Activated naive CD8-positive, alpha-beta T cell treated with anti-CD3 and anti-CD28 coated beads for 36 hours (primary cell): ENCODE results near the gene LDLRAD1. TPM values are rescaled to one million over a fixed set of nuclear protein-coding genes. Genes with fewer than 3 reads are reported as not detected.
"Not testable (repeated sequence)": the region's sequence is repeated elsewhere in the genome, so short reads cannot be mapped to it uniquely, and the experiment has no call there.

ENCODE experiments used
- DNase-seq: peaks from one replicate; pipeline ENCODE4 v3.0.0; 2021
- H3K27ac Mint-ChIP-seq: one replicate; pipeline ENCODE4 v1.8.0; 2022; ENCODE audit warnings: mild to moderate bottlenecking, moderate library complexity, mixed read lengths
- H3K27me3 Mint-ChIP-seq: one replicate; pipeline ENCODE4 v1.8.0; 2022; ENCODE audit warnings: mild to moderate bottlenecking, mixed read lengths
- H3K36me3 Mint-ChIP-seq: one replicate; pipeline ENCODE4 v1.8.0; 2021; ENCODE audit warnings: mild to moderate bottlenecking, mixed read lengths
- H3K4me1 Mint-ChIP-seq: one replicate; pipeline ENCODE4 v1.8.0; 2021; ENCODE audit warnings: mixed read lengths
- H3K4me3 Mint-ChIP-seq: one replicate; pipeline ENCODE4 v1.8.0; 2022; ENCODE audit warnings: mild to moderate bottlenecking, moderate library complexity, mixed read lengths
- H3K9me3 Mint-ChIP-seq: one replicate; pipeline ENCODE4 v1.8.0; 2022; ENCODE audit warnings: mixed read lengths
- total RNA-seq, 2 experiments: library from RNA; stranded (reverse); gene quantifications; one replicate each; pipeline ENCODE4 v1.2.3, GENCODE V29; 2021

The LDLRAD1 gene
- total RNA-seq, 2 experiments from 2014 or later: not detected

DNA sequence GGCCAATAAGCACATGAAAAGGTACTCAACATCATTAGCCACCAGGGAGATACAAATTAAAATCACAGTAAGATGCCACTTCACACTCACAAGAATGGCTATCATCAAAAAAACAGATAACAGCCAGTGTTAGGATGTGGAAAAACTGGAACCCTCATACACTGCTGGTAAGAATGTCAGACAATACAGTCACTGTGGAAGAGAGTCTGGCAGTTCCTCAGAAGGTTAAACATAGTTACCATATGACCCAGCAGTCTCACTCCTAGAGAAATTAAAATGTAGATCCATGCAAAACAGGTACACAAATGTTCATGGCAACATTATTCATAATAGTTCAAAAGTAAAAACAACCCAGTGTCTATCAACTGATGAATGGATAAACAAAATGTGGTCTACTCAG lies 33.3 kb downstream of the LDLRAD1 start:
- Mint-ChIP-seq H3K9me3 (peaks cover 1% of the 10 kb centered on the region), H3K27me3 (peaks cover 5% of the 10 kb centered on the region)

DNA sequence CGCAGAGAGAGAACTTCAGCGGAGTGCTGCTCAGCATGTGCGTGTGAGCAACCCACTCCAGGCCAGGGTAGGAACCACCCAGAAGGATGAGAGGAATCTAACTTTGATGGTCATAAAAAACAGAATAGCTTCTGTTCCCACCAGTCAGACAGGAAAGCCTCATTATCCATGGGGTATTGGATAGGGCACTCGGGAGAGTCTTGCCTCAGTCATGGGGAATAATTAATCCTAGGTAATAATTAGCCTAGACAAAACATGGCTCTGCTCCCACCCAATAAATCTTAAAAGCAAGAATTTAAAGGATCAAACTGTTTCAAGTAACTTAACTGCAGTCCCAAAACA lies 35.3 kb downstream of the LDLRAD1 start:
- H3K4me1 Mint-ChIP-seq: peaks cover 9% of the 10 kb centered on the region
- peaks cover 1% of the 10 kb centered on the region for H3K9me3 Mint-ChIP-seq
- no peak overlapping the region for H3K4me3 Mint-ChIP-seq
- no peaks in the 10 kb centered on the region for H3K36me3 Mint-ChIP-seq
- H3K27me3 Mint-ChIP-seq: peaks cover 8% of the 10 kb centered on the region
- H3K27ac Mint-ChIP-seq: no peak overlapping the region
- no peak for DNase-seq

More for the DNA sequence above, 33.3 kb downstream of the LDLRAD1 start:
- H3K27ac Mint-ChIP-seq: no peak overlapping the region
- H3K4me3 Mint-ChIP-seq: no peak overlapping the region
- DNase-seq: no peak
- H3K36me3 Mint-ChIP-seq: no peaks in the 10 kb centered on the region
- H3K4me1 Mint-ChIP-seq: peaks cover 12% of the 10 kb centered on the region

DNA sequence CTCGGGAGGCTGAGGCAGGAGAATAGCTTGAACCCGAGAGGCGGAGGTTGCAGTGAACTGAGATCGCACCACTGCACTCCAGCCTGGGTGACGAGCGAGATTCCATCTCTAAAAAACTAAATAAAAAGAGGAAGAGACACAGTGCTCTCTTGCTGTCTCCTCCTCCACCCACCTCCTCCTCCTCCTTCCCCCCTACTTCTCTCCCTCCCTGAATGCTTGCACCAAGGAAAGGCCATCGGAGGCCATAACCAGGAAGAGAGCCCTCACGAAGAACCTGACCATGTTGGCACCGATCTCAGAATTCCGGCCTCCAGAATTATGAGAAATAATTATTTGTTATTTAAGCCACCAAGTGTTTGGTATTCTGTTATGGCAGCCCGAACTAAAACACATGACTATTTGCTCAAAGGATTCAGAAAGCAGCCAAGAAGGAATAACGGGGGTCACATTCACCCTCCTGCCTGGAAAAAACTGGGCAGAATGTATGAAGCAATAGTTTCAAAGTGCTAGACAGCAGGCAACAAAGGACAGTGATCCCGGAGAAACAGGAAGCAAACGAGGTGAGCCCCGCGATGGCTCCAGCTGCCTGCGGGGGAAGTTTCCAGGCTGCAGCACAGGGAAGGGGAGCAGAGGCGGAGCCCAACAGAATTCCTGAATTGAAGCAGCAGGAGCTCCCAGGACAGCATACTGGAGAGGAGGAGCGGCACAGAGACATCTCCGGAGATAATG lies 35.8 kb downstream of the LDLRAD1 start:
- peaks cover 1% of the 10 kb centered on the region for H3K9me3 Mint-ChIP-seq
- H3K27ac Mint-ChIP-seq: no peak overlapping the region
- no peaks in the 10 kb centered on the region for H3K36me3 Mint-ChIP-seq
- peaks cover 9% of the 10 kb centered on the region for H3K4me1 Mint-ChIP-seq
- no peak overlapping the region for H3K4me3 Mint-ChIP-seq
- H3K27me3 Mint-ChIP-seq: peaks cover 8% of the 10 kb centered on the region
- DNase-seq: no peak

DNA sequence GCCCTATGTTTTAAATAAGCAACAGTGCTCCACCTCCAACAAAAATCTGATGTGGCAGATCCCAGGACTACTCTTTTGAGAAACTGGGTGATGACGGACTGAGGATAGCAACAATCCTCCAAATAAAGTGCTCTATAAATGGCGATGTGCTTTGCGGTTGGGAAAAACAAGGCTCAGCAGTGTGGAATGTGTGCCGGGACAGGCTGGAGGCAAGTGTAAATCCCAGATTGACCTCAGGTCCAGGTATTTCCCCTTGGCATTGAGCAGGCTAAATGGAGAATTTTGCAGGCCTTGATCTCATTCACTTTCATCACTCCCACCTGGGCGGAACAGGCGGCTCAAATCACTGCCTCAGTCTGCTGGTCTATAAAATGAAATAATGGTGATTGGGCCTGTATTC lies 36.8 kb downstream of the LDLRAD1 start:
- no peak overlapping the region for H3K4me3 Mint-ChIP-seq
- H3K4me1 Mint-ChIP-seq: peaks cover 4% of the 10 kb centered on the region
- H3K27me3 Mint-ChIP-seq: peaks cover 8% of the 10 kb centered on the region
- DNase-seq: no peak
- no peaks in the 10 kb centered on the region for H3K9me3 Mint-ChIP-seq
- peaks cover 2% of the 10 kb centered on the region for H3K36me3 Mint-ChIP-seq
- H3K27ac Mint-ChIP-seq: no peak overlapping the region

DNA sequence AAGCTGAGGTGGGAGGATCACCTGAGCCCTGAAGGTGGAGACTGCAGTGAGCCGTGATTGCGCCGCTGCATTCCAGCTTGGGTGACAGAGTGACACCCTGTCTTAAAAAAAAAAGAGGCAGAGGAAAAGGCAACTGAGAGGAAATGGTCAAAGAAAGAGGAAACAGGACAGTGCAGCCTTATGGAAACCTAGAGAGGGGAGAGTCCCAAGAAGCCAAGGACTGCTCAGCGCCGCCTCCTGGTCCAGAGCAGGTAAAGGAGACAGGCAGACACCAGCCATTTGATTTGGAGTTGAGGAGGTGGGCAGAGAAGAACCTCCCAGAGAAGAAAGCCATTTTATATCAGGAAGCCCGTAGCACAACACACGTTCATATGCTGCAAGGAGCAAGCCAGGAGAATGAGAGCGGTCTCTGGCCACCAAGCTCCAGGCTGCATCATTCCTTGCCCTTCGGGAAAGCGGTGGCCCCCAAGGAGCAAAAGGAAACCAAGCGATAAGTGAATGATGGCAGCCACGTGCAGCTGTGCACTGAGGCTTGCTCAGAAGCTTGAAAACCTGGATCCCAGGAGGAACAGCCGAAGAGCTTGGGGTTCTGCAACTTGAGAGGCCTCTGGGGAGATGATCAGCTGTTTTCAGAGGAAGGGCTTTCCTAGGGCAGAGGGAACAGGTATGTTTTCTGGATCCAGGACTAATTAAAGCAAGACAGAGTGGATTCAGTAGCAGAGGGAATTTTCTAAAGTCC lies 38.1 kb downstream of the LDLRAD1 start:
- H3K36me3 Mint-ChIP-seq: peaks cover 2% of the 10 kb centered on the region

DNA sequence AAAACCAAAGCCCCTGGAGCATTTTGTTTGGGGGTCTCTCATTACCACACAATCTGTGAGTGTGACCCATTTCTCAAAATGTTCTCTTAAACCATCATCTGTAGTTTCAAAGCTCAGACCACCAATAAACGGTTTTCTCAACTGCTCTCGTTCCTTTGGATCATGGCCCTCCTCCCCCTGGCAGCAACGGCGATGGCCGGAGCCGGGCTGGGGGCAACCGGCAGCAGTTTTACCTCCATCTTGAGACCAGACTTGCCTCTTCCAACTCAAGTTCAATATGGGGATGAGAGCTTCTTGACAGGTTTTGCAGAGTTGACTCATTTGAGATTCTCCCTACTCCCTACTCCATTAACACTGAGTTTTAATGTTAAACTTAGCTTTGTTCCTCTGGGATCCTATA lies 42.1 kb downstream of the LDLRAD1 start:
- Mint-ChIP-seq H3K4me3 (no peak overlapping the region), H3K4me1 (no peaks in the 10 kb centered on the region)

More for the DNA sequence above, 38.1 kb downstream of the LDLRAD1 start:
- H3K27ac Mint-ChIP-seq: no peak overlapping the region
- peaks cover 8% of the 10 kb centered on the region for H3K27me3 Mint-ChIP-seq
- H3K4me1 Mint-ChIP-seq: no peaks in the 10 kb centered on the region
- DNase-seq: no peak
- no peaks in the 10 kb centered on the region for H3K9me3 Mint-ChIP-seq
- H3K4me3 Mint-ChIP-seq: no peak overlapping the region

DNA sequence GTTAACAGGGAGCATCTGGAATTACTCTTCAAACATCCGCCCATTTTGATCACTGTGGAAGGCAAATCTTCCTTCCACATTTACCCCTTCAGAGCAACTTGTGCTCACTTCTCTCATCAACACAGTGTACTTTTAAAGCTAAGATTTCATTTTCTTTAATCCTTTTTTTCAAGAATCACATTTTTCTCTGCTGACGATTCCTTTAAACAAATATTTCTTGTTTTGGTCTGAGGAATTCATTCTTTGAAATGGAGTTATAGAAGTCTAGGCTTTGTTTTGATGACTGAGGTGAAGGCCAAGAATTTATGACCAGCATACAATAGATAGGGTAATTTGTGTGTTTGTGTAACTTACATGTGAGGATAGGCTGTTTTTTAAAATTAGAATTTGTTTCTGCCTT lies 46.3 kb downstream of the LDLRAD1 start:
- Mint-ChIP-seq H3K4me3 (no peak overlapping the region), H3K9me3 (no peaks in the 10 kb centered on the region), H3K27me3 (no peaks in the 10 kb centered on the region), H3K4me1 (no peaks in the 10 kb centered on the region), H3K36me3 (peaks cover 16% of the 10 kb centered on the region), H3K27ac (no peak overlapping the region)
- DNase-seq: no peak

More for the DNA sequence above, 42.1 kb downstream of the LDLRAD1 start:
- Mint-ChIP-seq H3K27ac (no peak overlapping the region), H3K36me3 (peaks cover 11% of the 10 kb centered on the region), H3K27me3 (peaks cover 4% of the 10 kb centered on the region), H3K9me3 (no peaks in the 10 kb centered on the region)
- DNase-seq: no peak

DNA sequence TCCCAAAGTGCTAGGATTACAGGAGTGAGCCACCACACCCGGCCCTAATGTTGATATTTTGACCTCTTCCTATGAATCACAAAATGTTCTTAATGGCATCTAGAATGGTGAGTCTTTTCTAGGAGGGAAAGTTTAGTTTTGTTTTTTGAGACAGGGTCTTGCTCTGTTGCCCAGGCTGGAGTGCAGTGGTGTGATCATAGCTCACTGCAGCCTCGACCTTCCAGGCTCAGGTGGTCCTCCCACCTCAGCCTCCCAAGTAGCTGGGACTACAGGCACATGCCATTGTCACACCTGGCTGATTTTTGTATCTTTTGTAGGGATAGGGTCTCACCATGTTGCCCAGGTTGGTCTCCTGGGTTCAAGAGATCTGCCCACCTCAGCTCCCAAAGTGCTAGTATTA lies 48.7 kb downstream of the LDLRAD1 start:
- not testable (repeated sequence) for DNase-seq, H3K27ac Mint-ChIP-seq, H3K4me1 Mint-ChIP-seq, H3K9me3 Mint-ChIP-seq, H3K27me3 Mint-ChIP-seq, H3K4me3 Mint-ChIP-seq
- H3K36me3 Mint-ChIP-seq: peaks cover 18% of the 10 kb centered on the region

DNA sequence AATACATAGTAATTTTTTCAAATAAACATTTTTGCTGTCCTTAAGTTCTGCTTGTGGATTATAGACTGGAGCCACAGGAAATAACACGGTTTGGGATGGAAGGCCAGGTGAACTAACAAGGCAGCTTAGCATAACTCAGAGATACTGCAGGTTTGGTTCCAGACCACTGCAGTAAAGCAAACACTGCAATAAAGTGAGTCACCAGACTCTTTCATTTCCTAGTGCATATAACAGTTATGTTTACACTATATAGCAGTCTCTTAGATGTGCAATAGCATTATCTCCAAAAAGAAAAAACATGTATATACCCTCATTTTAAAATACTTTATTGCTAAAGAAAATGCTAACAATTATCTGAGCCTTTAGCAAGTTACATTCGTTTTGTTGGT lies 49.9 kb downstream of the LDLRAD1 start:
- Mint-ChIP-seq H3K9me3 (no peaks in the 10 kb centered on the region), H3K27ac (no peak overlapping the region), H3K27me3 (no peaks in the 10 kb centered on the region), H3K4me1 (no peaks in the 10 kb centered on the region), H3K36me3 (peaks cover 20% of the 10 kb centered on the region), H3K4me3 (no peak overlapping the region)
- no peak for DNase-seq

DNA sequence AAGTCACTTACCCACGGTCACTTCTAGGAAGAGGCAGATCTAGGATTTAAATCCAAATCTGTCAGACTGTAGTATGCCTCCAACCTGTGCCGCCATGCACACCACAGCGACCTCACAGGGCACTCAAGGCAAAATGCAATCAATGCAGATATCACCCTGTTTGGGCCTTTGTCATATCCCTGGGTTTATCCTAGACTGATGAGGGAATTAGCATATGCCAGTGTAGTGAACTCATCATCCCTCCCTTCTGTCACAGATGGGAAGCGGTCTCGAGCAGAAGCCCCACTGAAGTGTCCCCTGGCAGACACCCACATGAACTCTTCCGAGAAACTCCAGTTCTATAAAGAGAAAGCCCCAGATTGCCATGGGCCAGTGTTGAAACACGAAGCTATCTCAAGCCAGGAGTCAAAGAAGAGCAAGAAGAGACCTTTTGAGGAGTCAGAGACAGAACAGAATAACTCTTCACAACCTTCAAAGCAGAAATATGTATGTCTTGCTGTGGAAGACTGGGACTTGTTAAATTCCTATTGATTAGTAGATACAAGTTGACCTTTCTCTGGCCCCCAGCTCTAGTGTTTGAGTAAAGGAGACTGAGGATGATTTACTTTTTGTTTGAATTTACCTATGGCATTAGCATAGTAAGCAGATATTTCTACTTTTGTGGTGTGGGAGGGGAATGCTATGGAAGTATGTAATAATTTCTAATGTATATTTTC lies 50.4 kb downstream of the LDLRAD1 start:
- Mint-ChIP-seq H3K4me3 (no peak overlapping the region), H3K36me3 (peaks cover 20% of the 10 kb centered on the region), H3K4me1 (no peaks in the 10 kb centered on the region), H3K27me3 (no peaks in the 10 kb centered on the region), H3K27ac (no peak overlapping the region), H3K9me3 (no peaks in the 10 kb centered on the region)
- no peak for DNase-seq

DNA sequence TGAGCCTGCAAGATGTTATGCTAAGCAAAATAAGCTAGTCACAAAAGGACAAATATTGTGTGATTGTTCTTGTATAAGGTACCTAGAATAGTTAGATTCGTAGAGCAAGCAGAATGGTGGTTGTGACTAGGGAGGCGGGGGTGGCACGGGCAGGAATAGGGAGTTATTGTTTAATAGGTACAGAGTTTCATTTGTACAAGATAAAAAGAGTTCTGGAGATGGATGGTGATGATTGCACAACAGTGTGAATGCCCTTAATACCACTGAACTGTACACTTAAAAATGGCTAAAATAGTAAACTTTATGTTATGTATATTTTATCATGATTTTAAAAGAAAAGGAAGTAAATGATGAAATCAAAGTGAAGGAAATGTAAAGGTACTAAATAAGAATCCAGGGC lies 51.2 kb downstream of the LDLRAD1 start:
- DNase-seq: no peak
- H3K4me1 Mint-ChIP-seq: no peaks in the 10 kb centered on the region
- H3K36me3 Mint-ChIP-seq: peaks cover 17% of the 10 kb centered on the region
- no peak overlapping the region for H3K27ac Mint-ChIP-seq
- H3K9me3 Mint-ChIP-seq: no peaks in the 10 kb centered on the region
- H3K27me3 Mint-ChIP-seq: no peaks in the 10 kb centered on the region
- no peak overlapping the region for H3K4me3 Mint-ChIP-seq

DNA sequence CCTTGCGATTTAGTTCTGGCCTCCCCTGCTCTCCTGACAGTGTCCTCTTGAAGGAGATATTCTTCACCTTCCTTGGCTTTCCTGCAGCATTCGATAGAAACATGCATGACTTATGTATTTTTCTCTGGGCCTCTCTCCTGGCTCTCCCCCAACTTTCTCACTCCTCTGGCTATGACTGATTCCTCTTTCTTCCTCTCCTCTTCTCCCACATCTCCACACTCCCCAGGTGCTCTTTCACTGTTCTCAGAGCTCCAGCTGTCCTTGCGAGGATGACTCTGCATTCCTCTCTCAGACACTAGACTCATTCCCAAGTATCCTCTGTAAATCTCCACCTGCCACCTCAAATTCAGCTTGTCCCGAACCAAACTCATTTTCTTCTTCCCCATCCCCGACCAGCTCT lies 53.9 kb downstream of the LDLRAD1 start:
- Mint-ChIP-seq H3K36me3 (peaks cover 17% of the 10 kb centered on the region), H3K9me3 (no peaks in the 10 kb centered on the region), H3K4me1 (no peaks in the 10 kb centered on the region), H3K27ac (no peak overlapping the region), H3K27me3 (no peaks in the 10 kb centered on the region), H3K4me3 (no peak overlapping the region)
- DNase-seq: no peak

DNA sequence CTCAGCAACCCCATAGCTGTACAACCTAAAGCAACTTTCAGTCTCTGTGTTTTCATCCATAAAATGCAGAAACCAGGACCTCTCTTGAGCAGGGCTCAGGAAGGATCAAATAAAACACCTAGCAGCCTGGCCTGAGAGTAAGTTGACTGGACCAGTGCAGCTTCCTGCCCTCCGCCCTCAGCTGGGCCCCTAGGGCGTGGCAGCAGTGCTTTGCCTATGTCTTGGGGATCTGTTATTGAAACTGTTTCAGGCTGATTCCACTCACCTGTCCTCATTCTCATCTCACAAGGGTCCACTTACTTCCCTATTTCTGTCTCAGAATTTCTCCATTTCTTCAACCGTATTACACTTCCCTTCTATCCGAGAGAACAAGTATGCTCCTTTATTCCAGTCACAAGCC lies 54.5 kb downstream of the LDLRAD1 start:
- Mint-ChIP-seq H3K4me1 (no peaks in the 10 kb centered on the region), H3K4me3 (no peak overlapping the region), H3K36me3 (peaks cover 13% of the 10 kb centered on the region), H3K27ac (no peak overlapping the region), H3K27me3 (no peaks in the 10 kb centered on the region), H3K9me3 (no peaks in the 10 kb centered on the region)
- DNase-seq: no peak

DNA sequence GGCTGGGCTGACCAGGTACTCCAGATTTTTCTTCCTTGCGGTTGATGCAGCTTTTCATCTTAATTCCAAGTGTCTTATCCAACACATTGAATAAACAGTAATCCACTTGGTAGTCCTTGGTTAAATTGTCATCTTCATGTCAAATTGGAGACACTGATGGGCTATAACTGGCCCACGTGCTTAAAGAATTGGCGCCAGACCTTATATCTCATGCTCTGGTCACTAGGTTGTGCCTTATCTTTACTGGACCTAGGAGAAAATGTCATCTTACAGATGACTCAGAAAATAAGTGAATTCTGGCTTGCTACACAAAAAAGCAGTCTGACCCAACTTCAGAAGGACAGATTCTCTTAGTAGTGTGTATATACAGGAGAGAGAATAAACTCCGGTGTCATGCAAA lies 55.6 kb downstream of the LDLRAD1 start:
- Mint-ChIP-seq H3K36me3 (peaks cover 12% of the 10 kb centered on the region), H3K27ac (no peak overlapping the region), H3K4me1 (no peaks in the 10 kb centered on the region), H3K9me3 (no peaks in the 10 kb centered on the region), H3K27me3 (no peaks in the 10 kb centered on the region), H3K4me3 (no peak overlapping the region)
- DNase-seq: no peak

DNA sequence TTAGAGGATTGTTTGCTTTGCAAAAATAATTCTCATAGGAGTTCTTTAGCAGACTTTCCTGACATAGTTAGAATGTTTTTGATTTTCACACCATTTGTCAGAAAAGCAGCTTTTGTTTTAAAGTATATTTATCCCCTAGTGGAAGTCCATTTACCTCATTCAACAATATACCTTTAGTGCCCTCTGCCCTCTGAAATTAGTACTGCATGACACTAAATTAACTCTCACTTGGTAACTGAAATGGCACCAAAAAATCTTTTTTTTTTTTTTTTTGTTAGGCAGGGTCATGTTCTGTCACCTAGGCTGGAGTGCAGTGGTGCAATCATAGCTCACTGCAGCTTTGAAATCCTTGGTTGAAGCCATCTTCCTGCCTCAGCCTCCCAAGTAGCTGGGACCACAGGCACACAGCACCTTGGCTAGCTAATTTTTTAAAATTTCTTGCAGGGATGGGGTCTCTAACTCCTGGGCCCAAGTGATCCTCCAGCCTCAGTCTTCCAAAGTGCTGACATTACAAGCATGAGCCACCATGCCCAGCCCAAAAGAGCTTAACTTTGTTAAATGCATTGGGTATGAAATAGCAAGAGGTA lies 58.2 kb downstream of the LDLRAD1 start:
- Mint-ChIP-seq H3K4me1 (peaks cover 10% of the 10 kb centered on the region), H3K4me3 (no peak overlapping the region), H3K36me3 (peaks cover 12% of the 10 kb centered on the region), H3K9me3 (no peaks in the 10 kb centered on the region), H3K27me3 (no peaks in the 10 kb centered on the region), H3K27ac (no peak overlapping the region)
- DNase-seq: no peak
